Caco-2 (cell line): ENCODE measurements around the gene HOXB2. TPM values are rescaled to one million over a fixed set of nuclear protein-coding genes. Genes with fewer than 3 reads are reported as not detected.
A peak's percentile ranks its signal among the peaks of the same experiment; 100 is the strongest.

Experiments
- BruUV-seq: library from RNA; stranded (reverse); fragments of 400-500 nt; replicated peaks from 2 replicates; lab custom pipeline; 2021; lab: Mats Ljungman, UMichigan
- CTCF ChIA-PET: fragments of 300-600 bp; sonication (Branson Sonifier 250); formaldehyde crosslinking; loops from one replicate; lab custom pipeline; 2022; ENCODE audit warnings: antibody characterized with exemption; lab: Charles Lee
- POLR2A ChIA-PET: fragments of 300-600 bp; sonication (Branson Sonifier 250); formaldehyde crosslinking; loops from one replicate; lab custom pipeline; 2022; ENCODE audit warnings: antibody characterized with exemption; lab: Charles Lee
- DNase-seq, 2 experiments: peaks; one replicate each; pipeline versions ENCODE4 v3.0.0 to v3.0.0-alpha.2; 2020 to 2022
- H3K27me3 ChIP-seq: replicated peaks from 2 replicates; pipeline ENCODE4 v1.6.0; 2011; ENCODE audit warnings: low read length; ENCODE audit not compliant: control insufficient read depth, insufficient read depth
- H3K36me3 ChIP-seq: 2 replicates; pipeline ENCODE4 v1.5.1; 2011; ENCODE audit warnings: low read length; ENCODE audit not compliant: control insufficient read depth, insufficient read depth
- H3K4me1 ChIP-seq: fragments of 250-450 bp; sonication (Bioruptor Pico); 2 replicates; pipeline ENCODE4 v1.5.1; 2020; ENCODE audit warnings: mild to moderate bottlenecking
- H3K4me3 ChIP-seq: 2 replicates; pipeline ENCODE4 v1.5.1; 2011; ENCODE audit warnings: low read depth, mild to moderate bottlenecking, control low read depth, low read length
- H3K9me3 ChIP-seq: fragments of 250-450 bp; sonication (Bioruptor Pico); 2 replicates; pipeline ENCODE4 v1.5.1; 2020; ENCODE audit warnings: mild to moderate bottlenecking, moderate library complexity
- H3K27ac Mint-ChIP-seq: one replicate; pipeline ENCODE4 v1.8.0; 2022; ENCODE audit warnings: mixed read lengths; ENCODE audit not compliant: unreplicated experiment
- H3K27me3 Mint-ChIP-seq: one replicate; pipeline ENCODE4 v1.8.0; 2022; ENCODE audit warnings: mixed read lengths; ENCODE audit not compliant: insufficient read depth, unreplicated experiment
- H3K36me3 Mint-ChIP-seq: one replicate; pipeline ENCODE4 v1.8.0; 2022; ENCODE audit warnings: mild to moderate bottlenecking, mixed read lengths; ENCODE audit not compliant: insufficient read depth, unreplicated experiment
- H3K4me1 Mint-ChIP-seq: one replicate; pipeline ENCODE4 v1.8.0; 2022; ENCODE audit warnings: low read depth, mixed read lengths; ENCODE audit not compliant: unreplicated experiment
- H3K4me3 Mint-ChIP-seq: one replicate; pipeline ENCODE4 v1.8.0; 2022; ENCODE audit warnings: mild to moderate bottlenecking, moderate library complexity, mixed read lengths; ENCODE audit not compliant: unreplicated experiment
- H3K9me3 Mint-ChIP-seq: one replicate; pipeline ENCODE4 v1.8.0; 2022; ENCODE audit warnings: mixed read lengths; ENCODE audit not compliant: unreplicated experiment
- CTCF ChIP-seq, 2 experiments: fragments of 200-600 bp in 1 of 2; IDR thresholded peaks; 1 replicate in 1 of 2; 2 replicates in 1 of 2; pipeline versions ENCODE4 v1.5.1 to v1.8.0; 2011 to 2022; ENCODE audit warnings: antibody characterized with exemption in 1 of 2, control low read depth in 1 of 2, inconsistent platforms in 1 of 2, low read depth in 1 of 2, low read length in 1 of 2, mild to moderate bottlenecking in 1 of 2, moderate library complexity in 1 of 2; ENCODE audit not compliant: insufficient read depth in 1 of 2, severe bottlenecking in 1 of 2, unreplicated experiment in 1 of 2
- intact Hi-C: fragments of 100-400 bp; cut with micrococcal nuclease; formaldehyde crosslinking; loops from one replicate; pipeline ENCODE4 v1.10.0; 2022; ENCODE audit not compliant: unreplicated experiment
- total RNA-seq: library from RNA; stranded (reverse); gene quantifications from 2 replicates; pipeline ENCODE4 v1.2.3, GENCODE V29; 2022

Gene HOXB2
- total RNA-seq, 1 experiment from 2014 or later, result 1.1 TPM

DNA sequence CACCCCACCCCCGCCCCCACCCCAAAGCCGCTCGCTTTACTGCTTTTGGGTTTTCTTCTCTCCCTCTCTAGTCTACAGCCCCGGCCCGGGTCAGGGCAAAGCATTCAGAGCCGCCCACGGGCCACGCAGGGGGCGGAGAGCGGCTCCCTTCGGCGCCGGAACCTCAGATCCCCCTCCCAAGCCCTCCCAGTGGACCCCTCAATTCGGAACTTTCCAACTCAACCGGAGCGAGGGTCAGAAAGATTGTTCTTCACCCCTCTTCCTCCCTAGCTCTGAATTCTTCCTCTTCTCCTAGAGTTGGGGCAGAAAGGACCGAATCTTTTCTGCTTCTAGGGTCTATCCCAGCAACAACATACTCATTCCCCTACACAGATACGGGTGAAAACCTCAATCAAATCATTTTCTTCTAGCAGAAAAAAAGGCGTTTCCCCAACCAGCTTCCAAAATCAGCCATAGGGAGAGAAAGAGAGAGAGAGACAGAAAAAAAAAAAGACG, 1.0 kb downstream of the HOXB2 start:
- intact Hi-C loops, result loop anchor here (1.0 to 2.0 kb wide), 3 partner anchors 21 to 51 kb away; no protein-coding TSS in a partner anchor
- no peaks in the 10 kb centered on the region for H3K9me3 ChIP-seq
- no peak for DNase-seq
- peak overlapping the region; percentile 31 for H3K27ac Mint-ChIP-seq
- peak overlapping the region; percentile 55 for H3K4me3 ChIP-seq
- H3K9me3 Mint-ChIP-seq, result no peaks in the 10 kb centered on the region
- H3K27me3 ChIP-seq, result no peaks in the 10 kb centered on the region
- ChIA-PET POLR2A (no interaction called here), CTCF (interaction anchor here (0.6 to 0.9 kb wide), 2 partner anchors 39 to 277 kb away, joined by 3 to 7 read pairs; no protein-coding TSS in a partner anchor)
- no peaks in the 10 kb centered on the region for H3K36me3 Mint-ChIP-seq
- no TSS peak for BruUV-seq
- TF ChIP-seq CTCF (IDR thresholded peaks at IDR 0.05; ENCODE audit: insufficient read depth in 1 of 2, low read depth in 1 of 2, low read length in 1 of 2, severe bottlenecking in 1 of 2, unreplicated experiment in 1 of 2), result no peak
- H3K36me3 ChIP-seq, result no peaks in the 10 kb centered on the region
- H3K4me1 Mint-ChIP-seq, result peaks cover 11% of the 10 kb centered on the region
- peaks cover 10% of the 10 kb centered on the region; the same call in 1 of the 2 replicates for H3K4me1 ChIP-seq
- H3K27me3 Mint-ChIP-seq, result peaks cover 8% of the 10 kb centered on the region
- peak overlapping the region; percentile 78 for H3K4me3 Mint-ChIP-seq

GRCh38 chr17:48543107-48543853, 1.6 kb downstream of the HOXB2 start:
- H3K4me1 Mint-ChIP-seq, result peaks cover 11% of the 10 kb centered on the region
- ChIA-PET CTCF (interaction anchor here (0.9 kb wide), 1 partner anchor 38 kb away, joined by 7 read pairs; no protein-coding TSS in a partner anchor), POLR2A (no interaction called here)
- H3K9me3 Mint-ChIP-seq, result no peaks in the 10 kb centered on the region
- TF ChIP-seq CTCF (IDR thresholded peaks at IDR 0.05; ENCODE audit: insufficient read depth in 1 of 2, low read depth in 1 of 2, low read length in 1 of 2, severe bottlenecking in 1 of 2, unreplicated experiment in 1 of 2), result peak; percentile 68 to 70
- H3K27me3 Mint-ChIP-seq, result peaks cover 8% of the 10 kb centered on the region
- intact Hi-C loops, result loop anchor here (1.0 to 2.0 kb wide), 3 partner anchors 20 to 50 kb away; no protein-coding TSS in a partner anchor
- Histone ChIP-seq H3K4me1 (peaks cover 10% of the 10 kb centered on the region; the same call in 1 of the 2 replicates), H3K36me3 (no peaks in the 10 kb centered on the region), H3K9me3 (no peaks in the 10 kb centered on the region), H3K4me3 (peak overlapping the region; percentile 55), H3K27me3 (no peaks in the 10 kb centered on the region)
- peak overlapping the region; percentile 31 for H3K27ac Mint-ChIP-seq
- no peaks in the 10 kb centered on the region for H3K36me3 Mint-ChIP-seq
- peak; percentile 92 for DNase-seq
- no TSS peak for BruUV-seq
- H3K4me3 Mint-ChIP-seq, result peak overlapping the region; percentile 78

GRCh38 chr17:48542698-48543106, 2.2 kb downstream of the HOXB2 start:
- TSS peak; percentile 98 for BruUV-seq
- H3K4me1 Mint-ChIP-seq, result peaks cover 11% of the 10 kb centered on the region
- Histone ChIP-seq H3K36me3 (no peaks in the 10 kb centered on the region), H3K27me3 (no peaks in the 10 kb centered on the region), H3K4me1 (peaks cover 10% of the 10 kb centered on the region; the same call in 1 of the 2 replicates), H3K9me3 (no peaks in the 10 kb centered on the region), H3K4me3 (peak overlapping the region; percentile 55)
- peak overlapping the region; percentile 78 for H3K4me3 Mint-ChIP-seq
- no peaks in the 10 kb centered on the region for H3K9me3 Mint-ChIP-seq
- peak overlapping the region; percentile 31 for H3K27ac Mint-ChIP-seq
- ChIA-PET POLR2A (no interaction called here), CTCF (no interaction called here)
- DNase-seq, result no peak
- H3K27me3 Mint-ChIP-seq, result peaks cover 8% of the 10 kb centered on the region
- intact Hi-C loops, result loop anchor here (1.0 to 2.0 kb wide), 3 partner anchors 20 to 50 kb away; no protein-coding TSS in a partner anchor
- no peaks in the 10 kb centered on the region for H3K36me3 Mint-ChIP-seq
- TF ChIP-seq CTCF (IDR thresholded peaks at IDR 0.05; ENCODE audit: insufficient read depth in 1 of 2, low read depth in 1 of 2, low read length in 1 of 2, severe bottlenecking in 1 of 2, unreplicated experiment in 1 of 2), result no peak
